Ascending aorta (tissue), 2 donors: Measurements from ENCODE around the gene CMPK2. TPM values are rescaled to one million over a fixed set of nuclear protein-coding genes. Genes with fewer than 3 reads are reported as not detected.

Source experiments
- DNase-seq, 2 donors: peaks; one replicate each; pipeline ENCODE4 v3.0.0-alpha.2; 2019; ENCODE audit warnings: low spot score in 2 of 2
- H3K27ac ChIP-seq, 2 donors: fragments of 200-600 bp; sonication (generic); one replicate each; pipeline ENCODE4 v1.5.1; 2016 to 2017; ENCODE audit warnings: mild to moderate bottlenecking in 1 of 2
- H3K27me3 ChIP-seq: fragments of 200-600 bp; sonication (generic); one replicate; pipeline ENCODE4 v1.5.1; 2017
- H3K36me3 ChIP-seq, 2 donors: fragments of 200-600 bp; sonication (generic); one replicate each; pipeline ENCODE4 v1.5.1; 2016
- H3K4me1 ChIP-seq, 2 donors: fragments of 200-600 bp; sonication (generic); one replicate each; pipeline ENCODE4 v1.5.1; 2016 to 2017; ENCODE audit warnings: mild to moderate bottlenecking in 1 of 2
- H3K4me3 ChIP-seq, 2 donors: fragments of 200-600 bp; sonication (generic); one replicate each; pipeline ENCODE4 v1.5.1; 2016 to 2017; ENCODE audit warnings: mild to moderate bottlenecking in 1 of 2
- H3K9me3 ChIP-seq, 2 donors: fragments of 200-600 bp; sonication (generic); one replicate each; pipeline ENCODE4 v1.5.1; 2016
- intact Hi-C: fragments of 100-400 bp; cut with DNase I; formaldehyde crosslinking; loops from one replicate; pipeline ENCODE4 v1.15.1; 2023
- total RNA-seq: library from RNA; depleted of rRNA; stranded (reverse); fragments of >200 nt; gene quantifications from one replicate; pipeline ENCODE4 v1.1.0, GENCODE V29; 2016
- TF ChIP-seq, protein P1 (sequence below), 3 experiments: fragments of 200-600 bp in 2 of 3; fragments of 450-650 bp in 1 of 3; sonication (generic) in 2 of 3; IDR thresholded peaks; one replicate each; pipeline ENCODE4 v1.5.1; 2016 to 2019; ENCODE audit warnings: antibody characterized with exemption in 3 of 3, mild to moderate bottlenecking in 1 of 3, moderate library complexity in 1 of 3

Gene CMPK2
- total RNA-seq, 1 donor from 2014 or later = 9.4 TPM

- no peak for DNase-seq
- no peaks in the 10 kb centered on the region for H3K27me3 ChIP-seq
- H3K27ac ChIP-seq = peak overlapping the region in 1 of 2 donors; percentile 21
- intact Hi-C loops = loop anchor here (5.0 kb wide), 1 partner anchor 145 kb away; no protein-coding TSS in a partner anchor
- H3K4me1 ChIP-seq = no peaks in the 10 kb centered on the region
- H3K9me3 ChIP-seq = no peaks in the 10 kb centered on the region
- TF ChIP-seq, protein P1, sequence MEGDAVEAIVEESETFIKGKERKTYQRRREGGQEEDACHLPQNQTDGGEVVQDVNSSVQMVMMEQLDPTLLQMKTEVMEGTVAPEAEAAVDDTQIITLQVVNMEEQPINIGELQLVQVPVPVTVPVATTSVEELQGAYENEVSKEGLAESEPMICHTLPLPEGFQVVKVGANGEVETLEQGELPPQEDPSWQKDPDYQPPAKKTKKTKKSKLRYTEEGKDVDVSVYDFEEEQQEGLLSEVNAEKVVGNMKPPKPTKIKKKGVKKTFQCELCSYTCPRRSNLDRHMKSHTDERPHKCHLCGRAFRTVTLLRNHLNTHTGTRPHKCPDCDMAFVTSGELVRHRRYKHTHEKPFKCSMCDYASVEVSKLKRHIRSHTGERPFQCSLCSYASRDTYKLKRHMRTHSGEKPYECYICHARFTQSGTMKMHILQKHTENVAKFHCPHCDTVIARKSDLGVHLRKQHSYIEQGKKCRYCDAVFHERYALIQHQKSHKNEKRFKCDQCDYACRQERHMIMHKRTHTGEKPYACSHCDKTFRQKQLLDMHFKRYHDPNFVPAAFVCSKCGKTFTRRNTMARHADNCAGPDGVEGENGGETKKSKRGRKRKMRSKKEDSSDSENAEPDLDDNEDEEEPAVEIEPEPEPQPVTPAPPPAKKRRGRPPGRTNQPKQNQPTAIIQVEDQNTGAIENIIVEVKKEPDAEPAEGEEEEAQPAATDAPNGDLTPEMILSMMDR (IDR thresholded peaks at IDR 0.05) = peak; percentile 50 to 63 (median 60)
- H3K4me3 ChIP-seq = no peak overlapping the region
- H3K36me3 ChIP-seq = no peaks in the 10 kb centered on the region
These were observed 31.4 kb upstream of the CMPK2 start for GRCh38 chr2:6896930-6897759.

- no peaks in the 10 kb centered on the region for H3K27me3 ChIP-seq
- H3K9me3 ChIP-seq = no peaks in the 10 kb centered on the region
- no peak overlapping the region for H3K27ac ChIP-seq
- no peaks in the 10 kb centered on the region for H3K36me3 ChIP-seq
- H3K4me3 ChIP-seq = no peak overlapping the region
- no peaks in the 10 kb centered on the region for H3K4me1 ChIP-seq
- DNase-seq = no peak
- TF ChIP-seq, protein P1 (IDR thresholded peaks at IDR 0.05) = no peak
- intact Hi-C loops = no loop called here
These were observed 28.3 kb upstream of the CMPK2 start for GRCh38 chr2:6893876-6894482.

- Histone ChIP-seq H3K9me3 (no peaks in the 10 kb centered on the region), H3K27ac (no peak overlapping the region), H3K36me3 (no peaks in the 10 kb centered on the region), H3K27me3 (no peaks in the 10 kb centered on the region), H3K4me3 (no peak overlapping the region), H3K4me1 (no peaks in the 10 kb centered on the region)
- DNase-seq = no peak
- intact Hi-C loops = no loop called here
- TF ChIP-seq, protein P1 (IDR thresholded peaks at IDR 0.05) = no peak
These were observed 23.0 kb upstream of the CMPK2 start for GRCh38 chr2:6888724-6889123.

DNA sequence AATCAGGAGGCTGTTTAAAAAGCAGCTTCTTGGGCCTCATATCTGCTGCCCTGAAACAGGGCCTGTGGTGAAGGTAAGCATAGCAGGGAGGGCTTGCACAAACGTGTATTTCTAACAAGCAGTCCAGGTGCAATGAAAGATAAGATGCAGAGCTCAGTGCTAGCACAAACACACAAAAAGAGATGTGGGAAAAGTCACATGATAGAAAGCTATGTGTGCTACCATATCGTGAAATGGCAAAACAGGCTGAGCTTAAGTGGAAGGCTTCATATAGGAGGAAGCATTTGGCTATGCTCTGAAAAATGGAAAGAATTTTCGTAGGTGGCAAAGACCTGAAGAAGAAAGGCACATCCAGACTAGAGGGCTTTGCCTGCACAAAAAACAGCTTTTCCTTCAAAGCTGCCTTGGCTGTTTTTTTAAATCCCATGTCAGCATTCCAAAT is 22.1 kb upstream of the CMPK2 start:
- no peak overlapping the region for H3K4me3 ChIP-seq
- no peaks in the 10 kb centered on the region for H3K4me1 ChIP-seq
- no peaks in the 10 kb centered on the region for H3K27me3 ChIP-seq
- DNase-seq = no peak
- TF ChIP-seq, protein P1 (IDR thresholded peaks at IDR 0.05) = no peak
- no peak overlapping the region for H3K27ac ChIP-seq
- intact Hi-C loops = no loop called here
- no peaks in the 10 kb centered on the region for H3K36me3 ChIP-seq
- no peaks in the 10 kb centered on the region for H3K9me3 ChIP-seq

DNA sequence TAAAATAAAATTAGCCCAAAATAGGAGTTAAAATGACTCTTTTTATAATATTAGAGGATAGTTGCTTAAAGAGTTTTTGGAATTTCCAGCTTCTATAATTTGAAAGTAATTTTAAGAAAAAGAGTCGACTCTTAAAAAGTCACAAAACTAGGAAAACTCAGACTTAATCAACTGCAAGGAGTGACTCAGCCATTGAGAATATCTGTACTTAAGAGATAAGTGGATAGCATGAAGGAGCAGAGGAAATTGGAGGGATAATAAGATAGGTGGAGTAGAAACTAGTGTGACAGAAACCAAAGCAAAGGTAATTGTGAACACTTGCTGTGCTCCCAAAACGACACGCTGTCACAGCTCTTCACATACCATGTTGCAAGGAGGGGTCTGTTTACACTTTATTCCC is 20.3 kb upstream of the CMPK2 start:
- Histone ChIP-seq H3K36me3 (no peaks in the 10 kb centered on the region), H3K27ac (no peak overlapping the region), H3K4me3 (no peak overlapping the region), H3K4me1 (no peaks in the 10 kb centered on the region), H3K27me3 (no peaks in the 10 kb centered on the region), H3K9me3 (no peaks in the 10 kb centered on the region)
- intact Hi-C loops = no loop called here
- TF ChIP-seq, protein P1 (IDR thresholded peaks at IDR 0.05) = no peak
- no peak for DNase-seq
